PC-9 (cell line): ENCODE results near the gene IFT88.

ENCODE experiments used
- EZH2 ChIP-seq: fragments of 200-600 bp; sonication (generic); IDR thresholded peaks from 2 replicates; pipeline ENCODE4 v1.8.0; 2017; ENCODE audit warnings: antibody characterized with exemption, low read depth
- TF ChIP-seq, protein P1 (sequence below): fragments of 200-600 bp; sonication (generic); conservative IDR thresholded peaks from 2 replicates; pipeline ENCODE4 v1.6.1; 2017; ENCODE audit warnings: mixed run types, antibody characterized with exemption, mild to moderate bottlenecking, moderate library complexity

DNA sequence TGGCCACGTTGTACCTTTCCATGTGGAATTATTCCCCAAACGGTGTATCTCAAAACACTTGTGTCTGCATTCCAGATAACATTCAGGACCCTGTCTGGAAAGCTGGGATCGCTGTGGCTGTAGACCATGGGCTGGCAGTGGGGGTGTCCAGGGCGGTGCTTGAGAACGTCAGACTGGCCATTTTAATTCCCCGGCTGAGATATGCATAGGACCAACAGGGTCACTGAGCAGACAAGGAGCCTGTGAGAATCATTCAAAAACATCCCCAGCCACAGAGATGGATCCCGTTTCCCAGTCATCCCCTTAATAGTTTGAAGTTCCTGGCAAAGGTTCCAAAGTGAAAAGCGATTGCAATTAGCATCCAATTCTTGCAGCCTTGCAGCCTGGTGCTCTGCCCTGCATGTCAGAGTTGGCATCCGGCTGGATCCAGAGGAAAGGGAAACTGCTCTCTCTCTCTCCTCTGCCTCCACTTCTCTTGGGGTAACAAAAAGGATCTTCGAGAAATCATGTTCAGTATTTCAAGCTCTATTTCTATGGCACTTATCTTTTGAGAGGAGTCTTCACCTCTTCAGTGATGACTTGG is 41.6 kb downstream of the IFT88 start:
- no peak for TF ChIP-seq EZH2
- TF ChIP-seq, protein P1, sequence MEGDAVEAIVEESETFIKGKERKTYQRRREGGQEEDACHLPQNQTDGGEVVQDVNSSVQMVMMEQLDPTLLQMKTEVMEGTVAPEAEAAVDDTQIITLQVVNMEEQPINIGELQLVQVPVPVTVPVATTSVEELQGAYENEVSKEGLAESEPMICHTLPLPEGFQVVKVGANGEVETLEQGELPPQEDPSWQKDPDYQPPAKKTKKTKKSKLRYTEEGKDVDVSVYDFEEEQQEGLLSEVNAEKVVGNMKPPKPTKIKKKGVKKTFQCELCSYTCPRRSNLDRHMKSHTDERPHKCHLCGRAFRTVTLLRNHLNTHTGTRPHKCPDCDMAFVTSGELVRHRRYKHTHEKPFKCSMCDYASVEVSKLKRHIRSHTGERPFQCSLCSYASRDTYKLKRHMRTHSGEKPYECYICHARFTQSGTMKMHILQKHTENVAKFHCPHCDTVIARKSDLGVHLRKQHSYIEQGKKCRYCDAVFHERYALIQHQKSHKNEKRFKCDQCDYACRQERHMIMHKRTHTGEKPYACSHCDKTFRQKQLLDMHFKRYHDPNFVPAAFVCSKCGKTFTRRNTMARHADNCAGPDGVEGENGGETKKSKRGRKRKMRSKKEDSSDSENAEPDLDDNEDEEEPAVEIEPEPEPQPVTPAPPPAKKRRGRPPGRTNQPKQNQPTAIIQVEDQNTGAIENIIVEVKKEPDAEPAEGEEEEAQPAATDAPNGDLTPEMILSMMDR, result no peak
